ENCODE data around the gene ARVCF. TPM values are rescaled to one million over a fixed set of nuclear protein-coding genes. Genes with fewer than 3 reads are reported as not detected.

ARVCF gene
- total RNA-seq, 4 donors from 2014 or later, result 10.7 to 21.2 (median 18.4) TPM

- no peak for DNase-seq
- Histone ChIP-seq H3K27me3 (no peaks in the 10 kb centered on the region), H3K36me3 (no peaks in the 10 kb centered on the region), H3K27ac (peak overlapping the region in 3 of 4 donors; percentile 8 to 59 (median 57)), H3K9me3 (no peaks in the 10 kb centered on the region), H3K4me1 (peaks cover 0 to 14% (median 8%) of the 10 kb centered on the region in 4 donors), H3K4me3 (peak overlapping the region in 3 of 4 donors; percentile 53 to 92 (median 76))
- TF ChIP-seq POLR2A (IDR thresholded peaks at IDR 0.05) (no peak), CTCF (IDR thresholded peaks at IDR 0.05) (no peak)
Measured at GRCh38 chr22:19987394-19988306, 29.0 kb downstream of the ARVCF start.

GRCh38 chr22:19986410-19987341, 29.9 kb downstream of the ARVCF start:
- Histone ChIP-seq H3K9me3 (no peaks in the 10 kb centered on the region), H3K36me3 (no peaks in the 10 kb centered on the region), H3K27me3 (no peaks in the 10 kb centered on the region), H3K4me1 (peaks cover 0 to 14% (median 8%) of the 10 kb centered on the region in 4 donors), H3K4me3 (peak overlapping the region; percentile 53 to 92 (median 72)), H3K27ac (peak overlapping the region; percentile 41 to 81 (median 68))
- peak; percentile 48 to 89 (median 84) for DNase-seq
- TF ChIP-seq CTCF (IDR thresholded peaks at IDR 0.05) (no peak), POLR2A (IDR thresholded peaks at IDR 0.05) (peak; percentile 27 to 35)

GRCh38 chr22:19986011-19986409, 30.6 kb downstream of the ARVCF start:
- TF ChIP-seq CTCF (IDR thresholded peaks at IDR 0.05) (no peak), POLR2A (IDR thresholded peaks at IDR 0.05) (no peak)

GRCh38 chr22:19984851-19985811, 31.5 kb downstream of the ARVCF start:
- no peak for DNase-seq
- no peak for TF ChIP-seq CTCF (IDR thresholded peaks at IDR 0.05)
- no peak for TF ChIP-seq POLR2A (IDR thresholded peaks at IDR 0.05)
- H3K4me1 ChIP-seq, result peaks cover 0 to 14% (median 8%) of the 10 kb centered on the region in 4 donors
- no peak overlapping the region for H3K27ac ChIP-seq
- no peaks in the 10 kb centered on the region for H3K27me3 ChIP-seq
- no peak overlapping the region for H3K4me3 ChIP-seq
- no peaks in the 10 kb centered on the region for H3K9me3 ChIP-seq
- H3K36me3 ChIP-seq, result no peaks in the 10 kb centered on the region

More at GRCh38 chr22:19986011-19986409, 30.6 kb downstream of the ARVCF start:
- Histone ChIP-seq H3K9me3 (no peaks in the 10 kb centered on the region), H3K27ac (no peak overlapping the region), H3K4me1 (peaks cover 0 to 14% (median 8%) of the 10 kb centered on the region in 4 donors), H3K27me3 (no peaks in the 10 kb centered on the region), H3K4me3 (peak overlapping the region in 2 of 4 donors; percentile 76 to 92), H3K36me3 (no peaks in the 10 kb centered on the region)
- no peak for DNase-seq
